ENCODE measurements around the gene DNMBP.
A peak's percentile ranks its signal among the peaks of the same experiment; 100 is the strongest.
"Not testable (repeated sequence)": the region's sequence is repeated elsewhere in the genome, so short reads cannot be mapped to it uniquely, and the experiment has no call there.

The DNMBP gene

GRCh38 chr10:99958806-99959205, 50.9 kb downstream of the DNMBP start:
- H3K4me3 ChIP-seq (ENCODE audit: low read depth in 1 of 5, low read length in 5 of 5), result no peak overlapping the region
- H3K9me3 ChIP-seq (ENCODE audit: control insufficient read depth in 5 of 5, low read length in 5 of 5), result no peaks in the 10 kb centered on the region
- peaks cover 5 to 29% (median 21%) of the 10 kb centered on the region in 5 donors for H3K36me3 ChIP-seq (ENCODE audit: control insufficient read depth in 5 of 5, insufficient read depth in 5 of 5, low read length in 5 of 5)
- H3K9ac ChIP-seq (ENCODE audit: low read length in 5 of 5), result no peak overlapping the region
- H3K4me1 ChIP-seq (ENCODE audit: control insufficient read depth in 5 of 5, insufficient read depth in 5 of 5, low read length in 5 of 5), result peaks cover 0 to 10% (median 2%) of the 10 kb centered on the region in 5 donors
- H3K27ac ChIP-seq (ENCODE audit: low read depth, low read length), result peak overlapping the region; percentile 10
- H3K27me3 ChIP-seq (ENCODE audit: control insufficient read depth in 5 of 5, insufficient read depth in 4 of 5, low read length in 5 of 5), result no peaks in the 10 kb centered on the region

GRCh38 chr10:99958302-99958701, 51.4 kb downstream of the DNMBP start:
- H3K9ac ChIP-seq (ENCODE audit: low read length in 5 of 5), result peak overlapping the region in 1 of 5 donors; percentile 41
- no peaks in the 10 kb centered on the region for H3K9me3 ChIP-seq (ENCODE audit: control insufficient read depth in 5 of 5, low read length in 5 of 5)
- H3K36me3 ChIP-seq (ENCODE audit: control insufficient read depth in 5 of 5, insufficient read depth in 5 of 5, low read length in 5 of 5), result peaks cover 5 to 29% (median 21%) of the 10 kb centered on the region in 5 donors
- H3K27ac ChIP-seq (ENCODE audit: low read depth, low read length), result peak overlapping the region; percentile 10
- peaks cover 0 to 8% (median 0%) of the 10 kb centered on the region in 5 donors for H3K4me1 ChIP-seq (ENCODE audit: control insufficient read depth in 5 of 5, insufficient read depth in 5 of 5, low read length in 5 of 5)
- H3K4me3 ChIP-seq (ENCODE audit: low read depth in 1 of 5, low read length in 5 of 5), result peak overlapping the region in 1 of 5 donors; percentile 39
- no peaks in the 10 kb centered on the region for H3K27me3 ChIP-seq (ENCODE audit: control insufficient read depth in 5 of 5, insufficient read depth in 4 of 5, low read length in 5 of 5)

- not testable (repeated sequence) for H3K4me1 ChIP-seq (ENCODE audit: control insufficient read depth in 5 of 5, insufficient read depth in 5 of 5, low read length in 5 of 5); H3K9ac ChIP-seq (ENCODE audit: low read length in 5 of 5); H3K27ac ChIP-seq (ENCODE audit: low read depth, low read length); H3K4me3 ChIP-seq (ENCODE audit: low read depth in 1 of 5, low read length in 5 of 5); H3K27me3 ChIP-seq (ENCODE audit: control insufficient read depth in 5 of 5, insufficient read depth in 4 of 5, low read length in 5 of 5); H3K9me3 ChIP-seq (ENCODE audit: control insufficient read depth in 5 of 5, low read length in 5 of 5)
- H3K36me3 ChIP-seq (ENCODE audit: control insufficient read depth in 5 of 5, insufficient read depth in 5 of 5, low read length in 5 of 5), result peaks cover 5 to 39% (median 24%) of the 10 kb centered on the region in 5 donors
Observed at GRCh38 chr10:99953510-99953909, 56.2 kb downstream of the DNMBP start.

GRCh38 chr10:99952799-99953198, 56.9 kb downstream of the DNMBP start:
- Histone ChIP-seq H3K9ac (ENCODE audit: low read length in 5 of 5) (no peak overlapping the region), H3K27ac (ENCODE audit: low read depth, low read length) (no peak overlapping the region), H3K9me3 (ENCODE audit: control insufficient read depth in 5 of 5, low read length in 5 of 5) (peaks cover 0 to 7% (median 0%) of the 10 kb centered on the region in 5 donors), H3K36me3 (ENCODE audit: control insufficient read depth in 5 of 5, insufficient read depth in 5 of 5, low read length in 5 of 5) (peaks cover 5 to 39% (median 24%) of the 10 kb centered on the region in 5 donors), H3K4me3 (ENCODE audit: low read depth in 1 of 5, low read length in 5 of 5) (no peak overlapping the region), H3K27me3 (ENCODE audit: control insufficient read depth in 5 of 5, insufficient read depth in 4 of 5, low read length in 5 of 5) (no peaks in the 10 kb centered on the region), H3K4me1 (ENCODE audit: control insufficient read depth in 5 of 5, insufficient read depth in 5 of 5, low read length in 5 of 5) (no peaks in the 10 kb centered on the region)

- not testable (repeated sequence) for H3K27ac ChIP-seq (ENCODE audit: low read depth, low read length); H3K9ac ChIP-seq (ENCODE audit: low read length in 5 of 5); H3K27me3 ChIP-seq (ENCODE audit: control insufficient read depth in 5 of 5, insufficient read depth in 4 of 5, low read length in 5 of 5); H3K36me3 ChIP-seq (ENCODE audit: control insufficient read depth in 5 of 5, insufficient read depth in 5 of 5, low read length in 5 of 5); H3K9me3 ChIP-seq (ENCODE audit: control insufficient read depth in 5 of 5, low read length in 5 of 5); H3K4me3 ChIP-seq (ENCODE audit: low read depth in 1 of 5, low read length in 5 of 5)
- peaks cover 0 to 12% (median 4%) of the 10 kb centered on the region in 5 donors for H3K4me1 ChIP-seq (ENCODE audit: control insufficient read depth in 5 of 5, insufficient read depth in 5 of 5, low read length in 5 of 5)
Observed at GRCh38 chr10:99946051-99946450, 63.7 kb downstream of the DNMBP start.

GRCh38 chr10:99945263-99945662, 64.5 kb downstream of the DNMBP start:
- Histone ChIP-seq H3K27me3 (ENCODE audit: control insufficient read depth in 5 of 5, insufficient read depth in 4 of 5, low read length in 5 of 5) (no peaks in the 10 kb centered on the region), H3K9ac (ENCODE audit: low read length in 5 of 5) (no peak overlapping the region), H3K4me1 (ENCODE audit: control insufficient read depth in 5 of 5, insufficient read depth in 5 of 5, low read length in 5 of 5) (peaks cover 0 to 12% (median 4%) of the 10 kb centered on the region in 5 donors), H3K4me3 (ENCODE audit: low read depth in 1 of 5, low read length in 5 of 5) (no peak overlapping the region), H3K27ac (ENCODE audit: low read depth, low read length) (peak overlapping the region; percentile 66), H3K36me3 (ENCODE audit: control insufficient read depth in 5 of 5, insufficient read depth in 5 of 5, low read length in 5 of 5) (no peaks in the 10 kb centered on the region), H3K9me3 (ENCODE audit: control insufficient read depth in 5 of 5, low read length in 5 of 5) (no peaks in the 10 kb centered on the region)

- no peaks in the 10 kb centered on the region for H3K9me3 ChIP-seq (ENCODE audit: control insufficient read depth in 5 of 5, low read length in 5 of 5)
- H3K27ac ChIP-seq (ENCODE audit: low read depth, low read length), result peak overlapping the region; percentile 66
- H3K36me3 ChIP-seq (ENCODE audit: control insufficient read depth in 5 of 5, insufficient read depth in 5 of 5, low read length in 5 of 5), result no peaks in the 10 kb centered on the region
- no peak overlapping the region for H3K9ac ChIP-seq (ENCODE audit: low read length in 5 of 5)
- no peaks in the 10 kb centered on the region for H3K27me3 ChIP-seq (ENCODE audit: control insufficient read depth in 5 of 5, insufficient read depth in 4 of 5, low read length in 5 of 5)
- H3K4me1 ChIP-seq (ENCODE audit: control insufficient read depth in 5 of 5, insufficient read depth in 5 of 5, low read length in 5 of 5), result peaks cover 0 to 12% (median 4%) of the 10 kb centered on the region in 5 donors
- no peak overlapping the region for H3K4me3 ChIP-seq (ENCODE audit: low read depth in 1 of 5, low read length in 5 of 5)
Observed at GRCh38 chr10:99944860-99945259, 64.9 kb downstream of the DNMBP start.

GRCh38 chr10:99943908-99944307, 65.8 kb downstream of the DNMBP start:
- H3K36me3 ChIP-seq (ENCODE audit: control insufficient read depth in 5 of 5, insufficient read depth in 5 of 5, low read length in 5 of 5), result no peaks in the 10 kb centered on the region
- H3K27ac ChIP-seq (ENCODE audit: low read depth, low read length), result peak overlapping the region; percentile 66
- H3K27me3 ChIP-seq (ENCODE audit: control insufficient read depth in 5 of 5, insufficient read depth in 4 of 5, low read length in 5 of 5), result no peaks in the 10 kb centered on the region
- H3K4me3 ChIP-seq (ENCODE audit: low read depth in 1 of 5, low read length in 5 of 5), result no peak overlapping the region
- H3K9ac ChIP-seq (ENCODE audit: low read length in 5 of 5), result no peak overlapping the region
- peaks cover 0 to 12% (median 4%) of the 10 kb centered on the region in 5 donors for H3K4me1 ChIP-seq (ENCODE audit: control insufficient read depth in 5 of 5, insufficient read depth in 5 of 5, low read length in 5 of 5)
- no peaks in the 10 kb centered on the region for H3K9me3 ChIP-seq (ENCODE audit: control insufficient read depth in 5 of 5, low read length in 5 of 5)

- peaks cover 0 to 3% (median 0%) of the 10 kb centered on the region in 5 donors for H3K36me3 ChIP-seq (ENCODE audit: control insufficient read depth in 5 of 5, insufficient read depth in 5 of 5, low read length in 5 of 5)
- no peak overlapping the region for H3K9ac ChIP-seq (ENCODE audit: low read length in 5 of 5)
- no peaks in the 10 kb centered on the region for H3K9me3 ChIP-seq (ENCODE audit: control insufficient read depth in 5 of 5, low read length in 5 of 5)
- no peak overlapping the region for H3K27ac ChIP-seq (ENCODE audit: low read depth, low read length)
- H3K27me3 ChIP-seq (ENCODE audit: control insufficient read depth in 5 of 5, insufficient read depth in 4 of 5, low read length in 5 of 5), result no peaks in the 10 kb centered on the region
- peaks cover 0 to 12% (median 4%) of the 10 kb centered on the region in 5 donors for H3K4me1 ChIP-seq (ENCODE audit: control insufficient read depth in 5 of 5, insufficient read depth in 5 of 5, low read length in 5 of 5)
- no peak overlapping the region for H3K4me3 ChIP-seq (ENCODE audit: low read depth in 1 of 5, low read length in 5 of 5)
Observed at GRCh38 chr10:99941942-99942820, 67.6 kb downstream of the DNMBP start.

GRCh38 chr10:99938563-99938962, 71.2 kb downstream of the DNMBP start:
- Histone ChIP-seq H3K9me3 (ENCODE audit: control insufficient read depth in 5 of 5, low read length in 5 of 5) (no peaks in the 10 kb centered on the region), H3K9ac (ENCODE audit: low read length in 5 of 5) (no peak overlapping the region), H3K27me3 (ENCODE audit: control insufficient read depth in 5 of 5, insufficient read depth in 4 of 5, low read length in 5 of 5) (no peaks in the 10 kb centered on the region), H3K4me3 (ENCODE audit: low read depth in 1 of 5, low read length in 5 of 5) (no peak overlapping the region), H3K36me3 (ENCODE audit: control insufficient read depth in 5 of 5, insufficient read depth in 5 of 5, low read length in 5 of 5) (peaks cover 0 to 3% (median 0%) of the 10 kb centered on the region in 5 donors), H3K4me1 (ENCODE audit: control insufficient read depth in 5 of 5, insufficient read depth in 5 of 5, low read length in 5 of 5) (peaks cover 0 to 2% (median 0%) of the 10 kb centered on the region in 5 donors), H3K27ac (ENCODE audit: low read depth, low read length) (no peak overlapping the region)

All from subcutaneous abdominal adipose tissue (tissue), 5 donors.